H1 (cell line): ENCODE results near the gene LRP1-AS. TPM values are rescaled to one million over a fixed set of nuclear protein-coding genes. Genes with fewer than 3 reads are reported as not detected.

Experiments used
- CREB1 ChIP-seq: IDR thresholded peaks from 2 replicates; pipeline ENCODE4 v1.6.1; 2012; ENCODE audit warnings: inconsistent platforms
- FOSL1 ChIP-seq: IDR thresholded peaks from 2 replicates; pipeline ENCODE4 v1.6.1; 2011; ENCODE audit warnings: mild to moderate bottlenecking, low read depth, low read length, moderate library complexity; ENCODE audit not compliant: insufficient read depth
- JUN ChIP-seq: IDR thresholded peaks from 2 replicates; pipeline ENCODE4 v1.6.1; 2011; ENCODE audit warnings: low read depth, mild to moderate bottlenecking, improper control_type of control experiment, low read length
- KDM4A ChIP-seq: IDR thresholded peaks from one replicate; pipeline ENCODE4 v1.7.1; 2012; ENCODE audit warnings: low read depth, mild to moderate bottlenecking, moderate library complexity, low read length, inconsistent platforms; ENCODE audit not compliant: severe bottlenecking
- NRF1 ChIP-seq: IDR thresholded peaks from 2 replicates; pipeline ENCODE4 v1.6.1; 2011; ENCODE audit warnings: mild to moderate bottlenecking, low read depth, low read length, improper control_type of control experiment
- POLR2A ChIP-seq, 2 experiments: IDR thresholded peaks; 1 replicate in 1 of 2; 2 replicates in 1 of 2; pipeline ENCODE4 v1.6.1; 2011; ENCODE audit warnings: low read depth in 2 of 2, low read length in 2 of 2, mild to moderate bottlenecking in 2 of 2; ENCODE audit errors: control extremely low read depth in 1 of 2
- RNF2 ChIP-seq: fragments of 200-900, 300-1000 bp; sonication (generic); IDR thresholded peaks from 2 replicates; pipeline ENCODE4 v1.7.1; 2016; ENCODE audit warnings: borderline replicate concordance, low read depth, mild to moderate bottlenecking, antibody characterized with exemption, low read length; ENCODE audit not compliant: poor library complexity, severe bottlenecking; ENCODE audit errors: missing control alignments
- SIX5 ChIP-seq: IDR thresholded peaks from 2 replicates; pipeline ENCODE4 v1.6.1; 2011; ENCODE audit warnings: mild to moderate bottlenecking, low read depth, low read length
- ZNF274 ChIP-seq: IDR thresholded peaks from 2 replicates; pipeline ENCODE4 v1.7.0; 2012; ENCODE audit warnings: low read length, borderline replicate concordance; ENCODE audit errors: extremely low read depth
- polyA plus RNA-seq, 7 experiments: library from polyadenylated mRNA; depleted of rRNA in 3 of 7; stranded (reverse) in 5 of 7; unstranded in 2 of 7; fragments of >200 nt in 5 of 7; fragments of 200-250 nt in 2 of 7; gene quantifications; 1 replicate in 5 of 7; 2 replicates in 1 of 7; 4 replicates in 1 of 7; pipeline versions ENCODE4 v1.2.1 to v1.2.3, GENCODE V29; 2011 to 2013; ENCODE audit warnings: missing spikeins in 2 of 7, mixed read lengths in 2 of 7
- total RNA-seq: library from RNA; stranded (reverse); fragmentation: NEBNext Ultra II Directional; extraction: Animal tissue kit (Norgen Biotek cat#: 25700); gene quantifications from 2 replicates; pipeline ENCODE4 v1.2.1, GENCODE V29; 2021
- TF ChIP-seq, protein P1 (sequence below), 3 experiments: IDR thresholded peaks; 1 replicate in 2 of 3; 2 replicates in 1 of 3; pipeline versions ENCODE4 v1.5.1 to v1.6.1; 2011; ENCODE audit warnings: low read length in 3 of 3, mild to moderate bottlenecking in 3 of 3, inconsistent platforms in 2 of 3, low read depth in 1 of 3, moderate library complexity in 1 of 3; ENCODE audit not compliant: insufficient read depth in 1 of 3; ENCODE audit errors: control extremely low read depth in 1 of 3
- TF ChIP-seq, protein P2 (sequence below): IDR thresholded peaks from 2 replicates; pipeline ENCODE4 v1.6.1; 2012; ENCODE audit warnings: inconsistent platforms

The LRP1-AS gene
- total and polyA plus RNA-seq, 2 of the 8 experiments (the other 6 are each of a cell fraction or from before 2014, with no cell fraction given), result not detected

DNA sequence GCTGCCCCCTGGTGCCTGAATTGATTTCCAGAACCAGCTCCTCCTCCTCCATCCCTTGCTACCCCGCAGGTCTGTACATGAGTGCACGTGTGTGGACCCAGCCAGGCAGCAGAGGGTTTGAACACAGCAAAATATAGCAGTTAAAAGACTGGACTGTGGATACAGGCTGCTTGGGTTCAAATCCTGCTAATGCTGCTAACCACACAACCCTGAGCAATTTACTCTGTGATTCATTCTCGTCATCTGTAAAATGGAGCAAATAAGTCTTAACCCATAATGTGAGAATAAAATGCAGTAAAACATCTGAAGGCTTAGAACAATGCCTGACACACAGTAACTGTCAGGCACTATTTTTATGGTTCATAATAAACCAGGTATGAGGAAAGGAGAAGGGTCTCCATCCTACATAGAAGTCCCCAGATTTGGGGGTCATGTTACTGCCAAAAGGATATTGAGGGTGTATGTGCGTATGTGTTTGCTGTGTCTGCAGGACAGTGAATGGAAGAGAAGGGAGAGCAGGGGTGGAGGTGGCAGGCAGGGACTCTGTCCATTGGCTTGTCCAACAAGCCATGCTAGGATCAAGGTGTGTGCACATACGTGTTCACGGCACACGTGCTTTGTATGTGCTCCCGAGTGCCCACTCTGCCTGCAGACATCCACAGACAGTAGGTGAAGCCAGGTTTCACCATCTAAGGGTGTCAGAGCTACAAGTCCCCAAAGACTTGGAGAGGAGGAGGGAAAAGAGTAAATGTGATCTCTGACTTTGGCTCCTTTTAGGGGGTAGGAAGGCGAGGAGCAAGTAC is 34.7 kb downstream of the LRP1-AS start (continued):
- TF ChIP-seq JUN (no peak), RNF2 (no peak), SIX5 (no peak), KDM4A (no peak), CREB1 (no peak), POLR2A (IDR thresholded peaks at IDR 0.05; ENCODE audit: control extremely low read depth in 1 of 2, low read depth in 2 of 2, low read length in 2 of 2) (no peak), ZNF274 (no peak), NRF1 (no peak), FOSL1 (no peak)
- TF ChIP-seq, protein P1, sequence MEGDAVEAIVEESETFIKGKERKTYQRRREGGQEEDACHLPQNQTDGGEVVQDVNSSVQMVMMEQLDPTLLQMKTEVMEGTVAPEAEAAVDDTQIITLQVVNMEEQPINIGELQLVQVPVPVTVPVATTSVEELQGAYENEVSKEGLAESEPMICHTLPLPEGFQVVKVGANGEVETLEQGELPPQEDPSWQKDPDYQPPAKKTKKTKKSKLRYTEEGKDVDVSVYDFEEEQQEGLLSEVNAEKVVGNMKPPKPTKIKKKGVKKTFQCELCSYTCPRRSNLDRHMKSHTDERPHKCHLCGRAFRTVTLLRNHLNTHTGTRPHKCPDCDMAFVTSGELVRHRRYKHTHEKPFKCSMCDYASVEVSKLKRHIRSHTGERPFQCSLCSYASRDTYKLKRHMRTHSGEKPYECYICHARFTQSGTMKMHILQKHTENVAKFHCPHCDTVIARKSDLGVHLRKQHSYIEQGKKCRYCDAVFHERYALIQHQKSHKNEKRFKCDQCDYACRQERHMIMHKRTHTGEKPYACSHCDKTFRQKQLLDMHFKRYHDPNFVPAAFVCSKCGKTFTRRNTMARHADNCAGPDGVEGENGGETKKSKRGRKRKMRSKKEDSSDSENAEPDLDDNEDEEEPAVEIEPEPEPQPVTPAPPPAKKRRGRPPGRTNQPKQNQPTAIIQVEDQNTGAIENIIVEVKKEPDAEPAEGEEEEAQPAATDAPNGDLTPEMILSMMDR (IDR thresholded peaks at IDR 0.05; ENCODE audit: control extremely low read depth in 1 of 3, insufficient read depth in 1 of 3, low read depth in 1 of 3, low read length in 3 of 3), result peak; percentile 79 to 89 (median 88)
- TF ChIP-seq, protein P2, sequence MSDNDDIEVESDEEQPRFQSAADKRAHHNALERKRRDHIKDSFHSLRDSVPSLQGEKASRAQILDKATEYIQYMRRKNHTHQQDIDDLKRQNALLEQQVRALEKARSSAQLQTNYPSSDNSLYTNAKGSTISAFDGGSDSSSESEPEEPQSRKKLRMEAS, result peak; percentile 6; the same call in 1 of the 2 replicates
